D721Med (cell line): ENCODE results near the gene H1-8.
"Not testable (repeated sequence)": the region's sequence is repeated elsewhere in the genome, so short reads cannot be mapped to it uniquely, and the experiment has no call there.

ENCODE experiments used
- DNase-seq: peaks from one replicate; pipeline ENCODE4 v3.0.0; 2011; ENCODE audit warnings: low spot score; ENCODE audit not compliant: insufficient read length
- FAIRE-seq: peaks from 2 replicates; lab custom pipeline; 2011; peaks lifted over from hg19 to GRCh38; lab: Jason Lieb, UNC
- CTCF ChIP-seq: IDR thresholded peaks from 2 replicates; pipeline ENCODE4 v1.5.1; 2012; ENCODE audit warnings: mild to moderate bottlenecking, control low read depth; ENCODE audit not compliant: insufficient read depth; ENCODE audit errors: missing control alignments

H1-8 gene

GRCh38 chr3:129512595-129512994 is 30.4 kb upstream of the H1-8 start:
- DNase-seq (no peak), FAIRE-seq (no peak)
- TF ChIP-seq CTCF, result no peak

- DNase-seq (no peak), FAIRE-seq (no peak)
- TF ChIP-seq CTCF, result no peak
Measured at GRCh38 chr3:129513705-129514104, 29.3 kb upstream of the H1-8 start.

- TF ChIP-seq CTCF, result no peak
- no peak for FAIRE-seq
Measured at GRCh38 chr3:129514110-129514509, 28.9 kb upstream of the H1-8 start.

DNA sequence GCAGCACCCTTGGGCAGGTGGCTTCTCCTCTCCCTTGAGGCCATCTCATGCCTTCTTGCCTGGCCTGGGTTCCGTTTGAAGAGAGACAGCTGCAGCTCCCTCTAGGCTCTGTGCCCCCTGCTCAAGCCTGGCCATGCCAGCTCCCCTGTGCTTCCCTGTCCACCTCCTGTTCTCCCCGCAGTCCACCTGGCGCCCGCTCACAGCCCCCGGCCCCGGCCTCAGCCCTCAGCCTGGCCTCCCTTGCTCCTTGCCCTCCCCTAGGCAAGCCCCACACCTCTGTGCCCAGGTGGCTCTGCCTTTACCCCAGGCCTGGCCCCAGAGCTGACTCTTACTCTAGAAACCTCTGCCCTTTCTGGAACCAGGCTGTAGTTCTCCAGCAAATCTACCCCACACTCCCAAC is 28.4 kb upstream of the H1-8 start:
- FAIRE-seq (no peak), DNase-seq (no peak)
- TF ChIP-seq CTCF, result no peak

More at GRCh38 chr3:129514110-129514509, 28.9 kb upstream of the H1-8 start:
- DNase-seq, result no peak

GRCh38 chr3:129515108-129515820 is 27.7 kb upstream of the H1-8 start:
- not testable (repeated sequence) for FAIRE-seq, DNase-seq

DNA sequence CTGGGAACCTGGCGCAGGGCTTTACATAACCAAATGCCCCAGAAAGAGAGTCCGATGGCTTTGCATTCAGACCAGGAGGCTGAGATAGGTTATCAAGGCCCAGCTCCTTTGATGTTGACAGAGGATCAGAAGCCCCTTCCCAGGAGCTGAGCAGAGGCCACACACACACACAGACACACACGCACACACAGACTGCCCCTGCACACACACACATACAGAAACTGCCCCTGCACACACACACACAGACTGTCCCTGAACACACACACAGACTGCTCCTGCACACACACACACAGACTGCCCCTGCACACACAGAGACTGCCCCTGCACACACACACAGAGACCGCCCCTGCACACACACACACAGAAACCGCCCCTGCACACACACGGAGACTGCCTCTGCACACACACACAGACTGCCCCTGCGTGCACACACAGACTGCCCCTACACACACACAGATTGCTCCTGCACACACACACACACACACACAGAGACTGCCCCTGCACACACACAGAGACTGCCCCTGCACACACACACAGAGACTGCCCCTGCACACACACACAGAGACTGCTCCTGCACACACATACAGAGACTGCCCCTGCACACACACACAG is 27.0 kb upstream of the H1-8 start:
- not testable (repeated sequence) for DNase-seq, FAIRE-seq

DNA sequence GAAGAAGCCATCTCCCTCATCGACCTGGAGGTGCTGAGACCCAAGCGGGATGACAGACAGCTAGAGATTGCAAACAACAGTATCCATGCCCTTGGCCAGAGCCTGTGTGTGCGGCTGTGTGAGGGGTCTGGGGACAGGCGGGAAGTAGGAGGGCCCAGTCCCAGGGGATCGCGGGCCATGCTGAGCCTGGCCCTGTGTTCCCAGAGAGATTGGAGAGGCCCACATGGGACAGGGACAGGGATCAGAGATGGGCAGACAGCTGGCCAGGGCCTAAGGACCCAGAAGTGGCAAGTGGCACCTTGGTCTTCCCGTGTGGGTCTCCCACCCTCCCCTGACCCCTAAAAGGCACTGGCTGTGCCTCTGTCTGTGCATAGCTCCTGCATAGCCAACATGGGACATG is 25.5 kb upstream of the H1-8 start:
- DNase-seq (no peak), FAIRE-seq (no peak)
- TF ChIP-seq CTCF, result no peak

- DNase-seq, result no peak
- no peak for TF ChIP-seq CTCF
- no peak for FAIRE-seq
Measured at GRCh38 chr3:129518038-129518561, 24.9 kb upstream of the H1-8 start.
